Measurements from ENCODE around the gene KCNJ15. TPM values are rescaled to one million over a fixed set of nuclear protein-coding genes. Genes with fewer than 3 reads are reported as not detected.

Gene KCNJ15
- total and polyA plus RNA-seq, 2 experiments from 2014 or later: not detected

DNA sequence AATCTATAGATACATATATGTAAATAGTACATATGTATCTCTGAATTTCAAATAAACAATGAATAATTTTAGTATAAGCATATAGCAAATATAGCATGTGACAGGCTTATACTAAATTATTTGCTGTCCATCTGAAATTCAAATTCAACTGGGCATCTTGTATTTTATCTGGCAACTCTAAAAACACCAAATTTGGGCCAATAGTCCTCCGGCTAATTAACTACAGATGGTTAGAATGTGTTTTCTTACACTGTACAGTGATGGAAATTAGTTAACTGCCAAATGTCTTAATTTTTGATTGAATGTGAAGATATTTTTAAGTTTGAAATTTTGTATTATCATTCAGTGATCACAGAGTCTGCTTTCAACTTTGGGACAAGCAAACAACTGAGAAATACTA, 30.7 kb downstream of the KCNJ15 start (continued):
- TF ChIP-seq, protein P1, sequence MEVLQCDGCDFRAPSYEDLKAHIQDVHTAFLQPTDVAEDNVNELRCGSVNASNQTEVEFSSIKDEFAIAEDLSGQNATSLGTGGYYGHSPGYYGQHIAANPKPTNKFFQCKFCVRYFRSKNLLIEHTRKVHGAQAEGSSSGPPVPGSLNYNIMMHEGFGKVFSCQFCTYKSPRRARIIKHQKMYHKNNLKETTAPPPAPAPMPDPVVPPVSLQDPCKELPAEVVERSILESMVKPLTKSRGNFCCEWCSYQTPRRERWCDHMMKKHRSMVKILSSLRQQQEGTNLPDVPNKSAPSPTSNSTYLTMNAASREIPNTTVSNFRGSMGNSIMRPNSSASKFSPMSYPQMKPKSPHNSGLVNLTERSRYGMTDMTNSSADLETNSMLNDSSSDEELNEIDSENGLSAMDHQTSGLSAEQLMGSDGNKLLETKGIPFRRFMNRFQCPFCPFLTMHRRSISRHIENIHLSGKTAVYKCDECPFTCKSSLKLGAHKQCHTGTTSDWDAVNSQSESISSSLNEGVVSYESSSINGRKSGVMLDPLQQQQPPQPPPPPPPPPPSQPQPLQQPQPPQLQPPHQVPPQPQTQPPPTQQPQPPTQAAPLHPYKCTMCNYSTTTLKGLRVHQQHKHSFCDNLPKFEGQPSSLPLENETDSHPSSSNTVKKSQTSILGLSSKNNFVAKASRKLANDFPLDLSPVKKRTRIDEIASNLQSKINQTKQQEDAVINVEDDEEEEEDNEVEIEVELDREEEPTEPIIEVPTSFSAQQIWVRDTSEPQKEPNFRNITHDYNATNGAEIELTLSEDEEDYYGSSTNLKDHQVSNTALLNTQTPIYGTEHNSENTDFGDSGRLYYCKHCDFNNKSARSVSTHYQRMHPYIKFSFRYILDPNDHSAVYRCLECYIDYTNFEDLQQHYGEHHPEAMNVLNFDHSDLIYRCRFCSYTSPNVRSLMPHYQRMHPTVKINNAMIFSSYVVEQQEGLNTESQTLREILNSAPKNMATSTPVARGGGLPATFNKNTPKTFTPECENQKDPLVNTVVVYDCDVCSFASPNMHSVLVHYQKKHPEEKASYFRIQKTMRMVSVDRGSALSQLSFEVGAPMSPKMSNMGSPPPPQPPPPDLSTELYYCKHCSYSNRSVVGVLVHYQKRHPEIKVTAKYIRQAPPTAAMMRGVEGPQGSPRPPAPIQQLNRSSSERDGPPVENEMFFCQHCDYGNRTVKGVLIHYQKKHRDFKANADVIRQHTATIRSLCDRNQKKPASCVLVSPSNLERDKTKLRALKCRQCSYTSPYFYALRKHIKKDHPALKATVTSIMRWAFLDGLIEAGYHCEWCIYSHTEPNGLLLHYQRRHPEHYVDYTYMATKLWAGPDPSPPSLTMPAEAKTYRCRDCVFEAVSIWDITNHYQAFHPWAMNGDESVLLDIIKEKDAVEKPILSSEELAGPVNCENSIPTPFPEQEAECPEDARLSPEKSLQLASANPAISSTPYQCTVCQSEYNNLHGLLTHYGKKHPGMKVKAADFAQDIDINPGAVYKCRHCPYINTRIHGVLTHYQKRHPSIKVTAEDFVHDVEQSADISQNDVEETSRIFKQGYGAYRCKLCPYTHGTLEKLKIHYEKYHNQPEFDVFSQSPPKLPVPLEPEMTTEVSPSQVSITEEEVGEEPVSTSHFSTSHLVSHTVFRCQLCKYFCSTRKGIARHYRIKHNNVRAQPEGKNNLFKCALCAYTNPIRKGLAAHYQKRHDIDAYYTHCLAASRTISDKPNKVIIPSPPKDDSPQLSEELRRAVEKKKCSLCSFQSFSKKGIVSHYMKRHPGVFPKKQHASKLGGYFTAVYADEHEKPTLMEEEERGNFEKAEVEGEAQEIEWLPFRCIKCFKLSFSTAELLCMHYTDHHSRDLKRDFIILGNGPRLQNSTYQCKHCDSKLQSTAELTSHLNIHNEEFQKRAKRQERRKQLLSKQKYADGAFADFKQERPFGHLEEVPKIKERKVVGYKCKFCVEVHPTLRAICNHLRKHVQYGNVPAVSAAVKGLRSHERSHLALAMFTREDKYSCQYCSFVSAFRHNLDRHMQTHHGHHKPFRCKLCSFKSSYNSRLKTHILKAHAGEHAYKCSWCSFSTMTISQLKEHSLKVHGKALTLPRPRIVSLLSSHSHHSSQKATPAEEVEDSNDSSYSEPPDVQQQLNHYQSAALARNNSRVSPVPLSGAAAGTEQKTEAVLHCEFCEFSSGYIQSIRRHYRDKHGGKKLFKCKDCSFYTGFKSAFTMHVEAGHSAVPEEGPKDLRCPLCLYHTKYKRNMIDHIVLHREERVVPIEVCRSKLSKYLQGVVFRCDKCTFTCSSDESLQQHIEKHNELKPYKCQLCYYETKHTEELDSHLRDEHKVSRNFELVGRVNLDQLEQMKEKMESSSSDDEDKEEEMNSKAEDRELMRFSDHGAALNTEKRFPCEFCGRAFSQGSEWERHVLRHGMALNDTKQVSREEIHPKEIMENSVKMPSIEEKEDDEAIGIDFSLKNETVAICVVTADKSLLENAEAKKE (CRISPR knock-in tag; IDR thresholded peaks at IDR 0.05): no peak
- no peak for TF ChIP-seq STAT1 (IDR thresholded peaks at IDR 0.05; ENCODE audit: unreplicated experiment)
- no peak for TF ChIP-seq ZNF331 (CRISPR knock-in tag; IDR thresholded peaks at IDR 0.05; ENCODE audit: low read depth)

DNA sequence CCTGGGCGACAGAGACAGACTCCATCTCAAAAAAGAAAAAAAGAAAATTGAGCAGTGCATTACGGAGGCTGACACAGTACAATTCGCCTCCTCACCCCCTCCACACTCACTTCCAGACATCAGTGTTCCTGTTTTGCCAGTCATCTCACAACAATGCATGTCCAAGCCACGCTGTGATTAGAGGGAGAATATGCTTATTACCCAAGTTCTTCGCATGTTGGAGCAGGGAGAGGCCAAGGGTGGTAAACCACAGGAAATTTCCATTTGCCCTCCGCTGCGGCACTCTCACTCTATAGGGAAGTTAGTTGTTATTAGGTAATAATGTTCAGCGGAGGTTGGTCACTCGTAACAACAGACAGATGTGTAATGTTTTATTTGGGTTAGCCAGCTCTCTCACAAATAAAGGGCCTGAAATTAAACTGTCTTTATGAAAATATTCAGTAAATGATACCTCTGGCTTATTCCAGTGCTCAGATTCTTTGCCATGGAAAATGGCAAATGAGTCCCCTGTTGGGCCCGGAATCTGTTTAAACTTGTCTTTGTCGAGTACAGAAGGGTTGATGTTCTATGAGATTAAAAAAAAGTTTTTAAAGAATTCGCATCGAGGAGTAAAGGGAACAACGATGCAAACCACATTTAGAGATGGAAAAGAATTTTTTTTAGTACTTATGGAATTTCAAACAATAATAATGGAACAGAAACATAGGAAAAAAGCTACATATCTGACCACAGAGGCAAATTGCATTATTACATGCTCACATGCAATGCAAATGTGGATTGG, 33.1 kb downstream of the KCNJ15 start:
- DNase-seq (ENCODE audit: low spot score): no peak
- peaks cover 4% of the 10 kb centered on the region for H3K27me3 Mint-ChIP-seq (ENCODE audit: insufficient read depth, low read depth, poor library complexity)
- no peak for ATAC-seq
- peaks cover 13% of the 10 kb centered on the region; the same call in 2 of the 3 replicates for H3K4me1 Mint-ChIP-seq
- H3K27me3 ChIP-seq (ENCODE audit: insufficient read depth): no peaks in the 10 kb centered on the region
- no peaks in the 10 kb centered on the region for H3K9me3 Mint-ChIP-seq
- H3K4me2 ChIP-seq: no peak overlapping the region
- H3K4me1 ChIP-seq (ENCODE audit: insufficient read depth): peaks cover 10% of the 10 kb centered on the region
- no peaks in the 10 kb centered on the region for H3F3A ChIP-seq (replicated peaks; ENCODE audit: low read depth)
- no peaks in the 10 kb centered on the region for H4K20me1 ChIP-seq (replicated peaks; ENCODE audit: insufficient read depth)
- H3K79me2 ChIP-seq (replicated peaks; ENCODE audit: insufficient read depth): no peaks in the 10 kb centered on the region
- H2AFZ ChIP-seq: peak overlapping the region; percentile 78
- H3K36me3 Mint-ChIP-seq (ENCODE audit: low read depth): no peaks in the 10 kb centered on the region
- no peak overlapping the region; the same call in 1 of the 2 replicates for H3K27ac Mint-ChIP-seq
- H3K9me2 ChIP-seq (ENCODE audit: insufficient read depth): 0 out of 2 replicates have a peak, but pooled peaks cover 3% of the 10 kb centered on the region
- no peak overlapping the region for H3K4me3 ChIP-seq
- no peak overlapping the region for H3K4me3 Mint-ChIP-seq
- H3K27ac ChIP-seq (ENCODE audit: low read depth): no peak overlapping the region
- no peaks in the 10 kb centered on the region for H3K36me3 ChIP-seq (ENCODE audit: insufficient read depth)
- TF ChIP-seq EZH2 (IDR thresholded peaks at IDR 0.05; ENCODE audit: low read depth, unreplicated experiment) (no peak), NANOG (IDR thresholded peaks at IDR 0.05; ENCODE audit: borderline replicate concordance) (no peak), JUNB (IDR thresholded peaks at IDR 0.05; ENCODE audit: unreplicated experiment) (no peak), POLR2AphosphoS5 (IDR thresholded peaks at IDR 0.05; ENCODE audit: low read depth) (no peak), ZNF114 (CRISPR knock-in tag; IDR thresholded peaks at IDR 0.05) (no peak)
- TF ChIP-seq, protein P2, sequence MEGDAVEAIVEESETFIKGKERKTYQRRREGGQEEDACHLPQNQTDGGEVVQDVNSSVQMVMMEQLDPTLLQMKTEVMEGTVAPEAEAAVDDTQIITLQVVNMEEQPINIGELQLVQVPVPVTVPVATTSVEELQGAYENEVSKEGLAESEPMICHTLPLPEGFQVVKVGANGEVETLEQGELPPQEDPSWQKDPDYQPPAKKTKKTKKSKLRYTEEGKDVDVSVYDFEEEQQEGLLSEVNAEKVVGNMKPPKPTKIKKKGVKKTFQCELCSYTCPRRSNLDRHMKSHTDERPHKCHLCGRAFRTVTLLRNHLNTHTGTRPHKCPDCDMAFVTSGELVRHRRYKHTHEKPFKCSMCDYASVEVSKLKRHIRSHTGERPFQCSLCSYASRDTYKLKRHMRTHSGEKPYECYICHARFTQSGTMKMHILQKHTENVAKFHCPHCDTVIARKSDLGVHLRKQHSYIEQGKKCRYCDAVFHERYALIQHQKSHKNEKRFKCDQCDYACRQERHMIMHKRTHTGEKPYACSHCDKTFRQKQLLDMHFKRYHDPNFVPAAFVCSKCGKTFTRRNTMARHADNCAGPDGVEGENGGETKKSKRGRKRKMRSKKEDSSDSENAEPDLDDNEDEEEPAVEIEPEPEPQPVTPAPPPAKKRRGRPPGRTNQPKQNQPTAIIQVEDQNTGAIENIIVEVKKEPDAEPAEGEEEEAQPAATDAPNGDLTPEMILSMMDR (conservative IDR thresholded peaks at IDR 0.05; ENCODE audit: low read depth in 2 of 2): no peak

All from GM23338 (cell line).